Epithelial cell of esophagus (primary cell): ENCODE measurements around the gene HNRNPLL.

ENCODE experiments used
- DNase-seq: peaks from one replicate; pipeline ENCODE4 v3.0.0; 2010; ENCODE audit warnings: low read depth
- H3K4me3 ChIP-seq: 2 replicates; pipeline ENCODE4 v1.5.1; 2011; ENCODE audit warnings: mild to moderate bottlenecking, low read length, control low read depth
- TF ChIP-seq, protein P1 (sequence below): IDR thresholded peaks from 2 replicates; pipeline ENCODE4 v1.5.1; 2011; ENCODE audit warnings: low read depth, mild to moderate bottlenecking, low read length, control low read depth, inconsistent platforms; ENCODE audit not compliant: insufficient read depth; ENCODE audit errors: missing control alignments

The HNRNPLL gene

DNA sequence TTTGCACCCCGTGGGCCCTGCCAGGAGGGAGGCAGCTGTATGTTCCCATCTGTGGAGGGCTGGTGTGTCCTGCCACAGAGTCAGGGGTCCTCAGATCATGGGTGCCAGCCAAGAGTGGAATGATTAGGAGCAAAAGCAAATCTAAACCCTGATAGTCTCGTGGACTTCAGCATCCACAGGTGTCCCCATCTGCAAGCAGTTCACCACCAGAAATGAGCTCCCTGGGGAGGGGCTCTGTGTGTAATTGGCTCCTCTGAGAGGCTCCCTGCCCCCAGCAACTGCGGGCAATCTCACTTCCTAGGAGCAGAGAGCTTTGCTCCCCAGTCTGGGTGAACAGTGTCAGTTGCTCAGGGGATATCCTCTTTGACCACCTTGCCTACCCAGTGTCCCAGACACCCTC, 78.1 kb downstream of the HNRNPLL start:
- TF ChIP-seq, protein P1, sequence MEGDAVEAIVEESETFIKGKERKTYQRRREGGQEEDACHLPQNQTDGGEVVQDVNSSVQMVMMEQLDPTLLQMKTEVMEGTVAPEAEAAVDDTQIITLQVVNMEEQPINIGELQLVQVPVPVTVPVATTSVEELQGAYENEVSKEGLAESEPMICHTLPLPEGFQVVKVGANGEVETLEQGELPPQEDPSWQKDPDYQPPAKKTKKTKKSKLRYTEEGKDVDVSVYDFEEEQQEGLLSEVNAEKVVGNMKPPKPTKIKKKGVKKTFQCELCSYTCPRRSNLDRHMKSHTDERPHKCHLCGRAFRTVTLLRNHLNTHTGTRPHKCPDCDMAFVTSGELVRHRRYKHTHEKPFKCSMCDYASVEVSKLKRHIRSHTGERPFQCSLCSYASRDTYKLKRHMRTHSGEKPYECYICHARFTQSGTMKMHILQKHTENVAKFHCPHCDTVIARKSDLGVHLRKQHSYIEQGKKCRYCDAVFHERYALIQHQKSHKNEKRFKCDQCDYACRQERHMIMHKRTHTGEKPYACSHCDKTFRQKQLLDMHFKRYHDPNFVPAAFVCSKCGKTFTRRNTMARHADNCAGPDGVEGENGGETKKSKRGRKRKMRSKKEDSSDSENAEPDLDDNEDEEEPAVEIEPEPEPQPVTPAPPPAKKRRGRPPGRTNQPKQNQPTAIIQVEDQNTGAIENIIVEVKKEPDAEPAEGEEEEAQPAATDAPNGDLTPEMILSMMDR, result no peak
- no peak for DNase-seq
- no peak overlapping the region for H3K4me3 ChIP-seq

DNA sequence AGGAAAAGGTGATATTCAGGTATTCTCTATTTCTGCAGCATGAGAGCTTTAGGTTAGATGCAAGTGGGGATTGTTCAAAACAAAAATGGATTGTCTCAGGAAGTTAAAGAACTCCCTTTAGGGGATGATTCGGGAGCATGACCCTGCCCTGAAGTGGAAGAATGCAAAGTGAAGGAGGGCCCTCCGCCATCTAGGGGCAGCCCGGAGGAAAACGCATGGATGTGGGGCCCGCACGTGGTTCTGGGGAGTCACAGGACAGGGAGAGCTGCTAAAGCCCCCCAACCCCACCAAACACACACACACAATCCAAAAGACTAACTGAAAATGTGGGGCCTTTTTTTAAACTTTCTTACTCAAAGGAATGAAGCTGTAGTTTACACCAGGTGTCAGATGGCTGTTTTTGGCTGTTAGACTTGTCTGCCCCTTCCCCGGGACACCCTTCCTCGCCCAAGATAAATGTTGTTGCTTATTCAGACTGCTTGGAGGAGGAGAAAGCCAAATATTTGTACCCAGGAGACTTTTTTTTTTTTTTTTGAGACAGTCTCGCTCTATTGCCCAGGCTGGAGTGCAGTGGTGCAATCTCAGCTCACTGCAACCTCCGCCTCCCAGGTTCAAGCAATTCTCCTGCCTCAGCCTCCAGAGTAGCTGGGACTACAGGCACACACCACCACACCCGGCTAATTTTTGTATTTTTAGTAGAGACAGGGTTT, 78.8 kb downstream of the HNRNPLL start:
- no peak overlapping the region for H3K4me3 ChIP-seq
- DNase-seq, result no peak
- TF ChIP-seq, protein P1, result no peak

DNA sequence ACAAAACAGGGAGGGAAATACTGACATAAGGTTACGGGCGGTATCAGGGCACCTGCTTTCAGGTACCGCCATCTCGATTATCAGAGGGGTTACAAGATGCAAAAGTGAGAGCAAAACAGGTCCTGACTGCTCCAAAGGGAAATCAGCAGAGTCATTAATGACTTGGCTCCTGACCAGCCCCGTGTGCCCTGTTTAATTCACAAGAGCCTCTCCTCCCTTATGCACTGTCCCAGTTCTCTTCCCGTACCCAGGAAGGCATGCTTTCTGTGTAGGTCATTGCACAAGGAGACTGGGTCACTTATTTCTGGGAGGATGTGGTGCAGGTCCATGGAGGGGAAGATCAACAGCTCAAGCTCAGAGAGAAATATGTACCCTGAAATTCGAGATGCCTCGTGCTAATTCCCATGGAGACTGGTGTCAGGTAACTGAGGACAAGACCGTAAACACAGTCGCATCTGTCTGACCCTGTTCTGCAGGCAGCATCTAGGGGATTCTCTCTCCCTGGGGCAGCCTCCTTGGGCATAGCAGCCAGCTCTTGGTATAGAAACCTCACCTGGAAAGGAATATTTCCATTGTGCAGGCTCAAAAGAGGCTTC, 79.9 kb downstream of the HNRNPLL start:
- TF ChIP-seq, protein P1, result no peak
- H3K4me3 ChIP-seq, result no peak overlapping the region
- DNase-seq, result no peak

DNA sequence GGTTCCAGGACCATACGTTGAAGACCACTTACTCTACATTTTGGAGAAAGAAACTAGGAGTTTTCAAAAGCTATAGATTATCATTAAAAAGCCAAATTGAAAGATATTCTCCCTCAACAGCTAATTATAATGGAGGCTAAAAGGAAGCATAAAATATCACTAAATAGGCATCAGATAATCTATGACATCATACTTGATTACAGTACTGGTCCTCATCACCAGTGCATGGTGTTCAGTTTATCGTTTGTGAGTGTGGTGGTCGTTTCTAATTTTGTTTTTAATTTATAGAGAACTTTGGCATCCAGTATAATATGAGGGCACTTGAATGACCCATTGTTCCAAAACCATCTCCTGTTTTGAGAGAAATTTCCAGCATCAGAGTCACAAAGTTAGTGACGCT, 80.9 kb downstream of the HNRNPLL start:
- no peak for DNase-seq
- H3K4me3 ChIP-seq, result no peak overlapping the region
- TF ChIP-seq, protein P1, result no peak

DNA sequence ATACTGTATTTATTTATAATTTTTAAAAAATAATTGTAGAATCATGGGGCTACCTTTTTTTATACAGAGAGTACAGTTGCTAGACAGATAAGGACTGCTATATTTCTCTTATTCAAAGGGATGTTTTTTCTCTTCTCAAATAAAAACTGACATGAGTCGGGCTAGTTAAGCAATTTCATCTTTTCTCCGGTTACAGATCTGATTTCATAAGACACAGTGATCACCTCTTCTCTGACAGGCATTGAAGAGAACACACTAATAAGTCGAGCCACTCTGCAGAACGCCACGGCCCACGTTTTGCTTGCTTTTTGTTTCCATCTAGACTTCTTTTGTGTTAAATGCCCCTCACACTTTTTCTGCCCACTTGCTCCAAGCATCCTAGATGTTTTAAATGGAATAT, 85.4 kb downstream of the HNRNPLL start:
- DNase-seq, result no peak
- H3K4me3 ChIP-seq, result no peak overlapping the region
- TF ChIP-seq, protein P1, result no peak

DNA sequence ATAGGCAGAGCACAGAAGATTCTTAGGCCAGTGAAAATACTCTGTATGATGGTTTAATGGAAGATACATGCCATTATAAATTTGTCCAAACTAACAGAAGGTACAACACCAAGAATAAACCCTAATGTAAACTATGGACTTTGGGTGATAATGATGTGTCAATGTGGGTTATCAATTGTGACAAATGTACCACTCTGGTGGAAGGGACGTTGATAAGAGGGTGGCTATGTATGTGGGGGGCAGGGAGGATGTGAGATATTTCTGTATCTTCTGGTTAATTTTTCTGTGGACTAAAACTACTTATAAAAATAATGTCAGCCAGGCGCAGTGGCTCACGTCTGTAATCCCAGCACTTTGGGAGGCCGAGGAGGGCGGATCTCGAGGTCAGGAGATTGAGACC, 86.2 kb downstream of the HNRNPLL start:
- TF ChIP-seq, protein P1, result no peak
- H3K4me3 ChIP-seq, result no peak overlapping the region
- DNase-seq, result no peak

DNA sequence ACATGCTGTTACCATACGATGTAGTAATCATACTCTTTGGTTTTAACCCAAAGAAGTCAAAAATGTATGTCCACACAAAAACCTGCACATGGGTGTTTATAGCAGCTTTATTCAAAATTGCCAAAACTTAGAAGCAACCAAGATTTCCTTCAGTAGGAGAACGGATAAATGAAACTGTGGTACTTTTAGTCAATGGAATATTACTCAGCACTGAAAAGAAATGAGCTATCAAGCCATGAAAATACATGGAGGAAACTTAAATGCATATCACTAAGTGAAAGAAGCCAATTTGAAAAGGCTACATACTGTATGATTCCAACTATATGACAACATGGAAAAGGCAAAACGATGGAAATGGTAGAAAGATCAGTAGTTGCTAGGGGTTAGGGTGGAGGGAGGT, 86.6 kb downstream of the HNRNPLL start:
- H3K4me3 ChIP-seq, result no peak overlapping the region
- TF ChIP-seq, protein P1, result no peak
- DNase-seq, result no peak
